WTC11 (cell line): ENCODE data around the gene MAP3K21.

Experiments used
- CTCF ChIP-seq: fragments of 200-600 bp; IDR thresholded peaks from 2 replicates; pipeline ENCODE4 v1.8.0; 2022; ENCODE audit warnings: antibody characterized with exemption
- TF ChIP-seq, protein P1 (sequence below): sonication (generic); formaldehyde crosslinking; IDR thresholded peaks from 2 replicates; pipeline ENCODE4 v1.8.0; 2022; ENCODE audit warnings: mild to moderate bottlenecking, missing genetic modification reagents
- TF ChIP-seq, protein P2 (sequence below): sonication (generic); formaldehyde crosslinking; IDR thresholded peaks from 2 replicates; pipeline ENCODE4 v1.8.0; 2023; ENCODE audit warnings: missing genetic modification reagents
- TF ChIP-seq, protein P3 (sequence below): sonication (generic); formaldehyde crosslinking; IDR thresholded peaks from 2 replicates; pipeline ENCODE4 v1.8.1; 2022; ENCODE audit warnings: mild to moderate bottlenecking, missing genetic modification reagents, moderate library complexity, borderline replicate concordance

GRCh38 chr1:233338102-233338501 is 10.6 kb downstream of the MAP3K21 start:
- TF ChIP-seq CTCF, result no peak
- TF ChIP-seq, protein P1, sequence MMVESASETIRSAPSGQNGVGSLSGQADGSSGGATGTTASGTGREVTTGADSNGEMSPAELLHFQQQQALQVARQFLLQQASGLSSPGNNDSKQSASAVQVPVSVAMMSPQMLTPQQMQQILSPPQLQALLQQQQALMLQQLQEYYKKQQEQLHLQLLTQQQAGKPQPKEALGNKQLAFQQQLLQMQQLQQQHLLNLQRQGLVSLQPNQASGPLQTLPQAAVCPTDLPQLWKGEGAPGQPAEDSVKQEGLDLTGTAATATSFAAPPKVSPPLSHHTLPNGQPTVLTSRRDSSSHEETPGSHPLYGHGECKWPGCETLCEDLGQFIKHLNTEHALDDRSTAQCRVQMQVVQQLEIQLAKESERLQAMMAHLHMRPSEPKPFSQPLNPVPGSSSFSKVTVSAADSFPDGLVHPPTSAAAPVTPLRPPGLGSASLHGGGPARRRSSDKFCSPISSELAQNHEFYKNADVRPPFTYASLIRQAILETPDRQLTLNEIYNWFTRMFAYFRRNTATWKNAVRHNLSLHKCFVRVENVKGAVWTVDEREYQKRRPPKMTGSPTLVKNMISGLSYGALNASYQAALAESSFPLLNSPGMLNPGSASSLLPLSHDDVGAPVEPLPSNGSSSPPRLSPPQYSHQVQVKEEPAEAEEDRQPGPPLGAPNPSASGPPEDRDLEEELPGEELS, result no peak
- TF ChIP-seq, protein P2, sequence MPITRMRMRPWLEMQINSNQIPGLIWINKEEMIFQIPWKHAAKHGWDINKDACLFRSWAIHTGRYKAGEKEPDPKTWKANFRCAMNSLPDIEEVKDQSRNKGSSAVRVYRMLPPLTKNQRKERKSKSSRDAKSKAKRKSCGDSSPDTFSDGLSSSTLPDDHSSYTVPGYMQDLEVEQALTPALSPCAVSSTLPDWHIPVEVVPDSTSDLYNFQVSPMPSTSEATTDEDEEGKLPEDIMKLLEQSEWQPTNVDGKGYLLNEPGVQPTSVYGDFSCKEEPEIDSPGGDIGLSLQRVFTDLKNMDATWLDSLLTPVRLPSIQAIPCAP, result no peak
- TF ChIP-seq, protein P3, sequence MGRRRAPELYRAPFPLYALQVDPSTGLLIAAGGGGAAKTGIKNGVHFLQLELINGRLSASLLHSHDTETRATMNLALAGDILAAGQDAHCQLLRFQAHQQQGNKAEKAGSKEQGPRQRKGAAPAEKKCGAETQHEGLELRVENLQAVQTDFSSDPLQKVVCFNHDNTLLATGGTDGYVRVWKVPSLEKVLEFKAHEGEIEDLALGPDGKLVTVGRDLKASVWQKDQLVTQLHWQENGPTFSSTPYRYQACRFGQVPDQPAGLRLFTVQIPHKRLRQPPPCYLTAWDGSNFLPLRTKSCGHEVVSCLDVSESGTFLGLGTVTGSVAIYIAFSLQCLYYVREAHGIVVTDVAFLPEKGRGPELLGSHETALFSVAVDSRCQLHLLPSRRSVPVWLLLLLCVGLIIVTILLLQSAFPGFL, result no peak
